Stimulated activated CD8-positive, alpha-beta memory T cell treated with anti-CD3 and anti-CD28 coated beads, Interleukin-2, amount 100 ng/mL, for 48 hours (primary cell): ENCODE data around the gene ARFGEF3.
"Not testable (repeated sequence)": the region's sequence is repeated elsewhere in the genome, so short reads cannot be mapped to it uniquely, and the experiment has no call there.

Source experiments
- DNase-seq, 2 donors: peaks; one replicate each; pipeline ENCODE4 v3.0.0-alpha.2; 2020; ENCODE audit warnings: low read depth in 2 of 2

Gene ARFGEF3

DNA sequence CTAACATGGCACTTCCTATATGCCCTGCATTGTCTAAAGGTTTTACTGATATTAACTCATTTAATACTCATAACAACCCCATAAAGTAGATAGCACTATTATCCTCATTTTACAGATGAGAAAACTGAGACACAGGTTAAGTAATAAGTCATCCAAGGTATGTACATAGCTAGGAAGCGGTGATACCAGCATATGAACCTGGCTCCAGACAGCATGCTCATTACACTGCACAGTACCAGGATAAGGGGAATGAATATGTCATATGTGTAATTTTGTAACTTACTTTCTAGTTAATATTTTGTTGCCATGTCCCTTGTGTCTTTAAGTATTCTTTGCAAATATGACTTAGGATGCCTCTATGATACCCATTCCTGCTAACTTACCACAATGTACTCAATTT lies 109.7 kb downstream of the ARFGEF3 start:
- no peak for DNase-seq

- DNase-seq: no peak
Observed at GRCh38 chr6:138272533-138273315, 111.0 kb downstream of the ARFGEF3 start.

- DNase-seq: no peak
Observed at GRCh38 chr6:138275976-138276375, 114.2 kb downstream of the ARFGEF3 start.

DNA sequence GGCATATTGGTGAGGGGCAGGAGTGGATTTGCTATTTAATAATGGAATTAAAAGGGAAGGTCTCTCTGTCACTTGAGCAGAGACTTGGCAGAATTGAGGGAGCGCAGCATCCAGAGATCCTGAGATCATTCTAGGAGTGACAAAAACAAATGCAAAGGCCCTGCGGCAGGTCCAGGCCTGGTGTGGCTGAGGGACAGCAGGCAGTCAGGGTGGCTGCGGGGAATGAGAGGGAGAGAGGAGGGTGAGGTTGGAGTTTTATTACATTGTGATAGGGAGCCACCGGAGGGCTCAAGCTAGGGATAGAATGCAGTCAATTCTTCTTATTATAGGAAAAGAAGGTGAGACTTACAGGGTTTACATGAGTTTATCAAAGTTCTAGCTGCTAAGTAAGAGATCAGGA lies 116.1 kb downstream of the ARFGEF3 start:
- DNase-seq: no peak

DNA sequence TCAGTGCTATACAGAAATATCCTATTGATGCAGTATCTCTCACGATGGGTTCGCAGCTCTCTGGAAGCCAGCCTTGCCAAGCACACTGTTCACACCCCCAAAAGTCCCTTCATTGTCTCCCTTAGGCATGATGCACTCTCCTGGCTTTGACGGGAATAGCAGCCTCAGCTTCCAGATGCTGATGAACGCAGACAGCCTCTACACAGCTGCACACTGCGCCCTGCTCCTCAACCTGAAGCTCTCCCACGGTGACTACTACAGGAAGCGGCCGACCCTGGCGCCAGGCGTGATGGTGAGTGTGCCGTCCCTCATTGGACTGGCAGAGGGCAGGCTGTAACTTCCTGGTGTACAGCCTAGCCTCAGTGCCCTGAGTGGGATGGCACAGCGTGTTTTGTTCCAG lies 116.6 kb downstream of the ARFGEF3 start:
- DNase-seq: no peak

- no peak for DNase-seq
Observed at GRCh38 chr6:138285800-138286199, 124.1 kb downstream of the ARFGEF3 start.

GRCh38 chr6:138286698-138287097 lies 125.0 kb downstream of the ARFGEF3 start:
- no peak for DNase-seq

GRCh38 chr6:138287144-138287955 lies 125.6 kb downstream of the ARFGEF3 start:
- peak in 1 of 2 donors; percentile 8 for DNase-seq

DNA sequence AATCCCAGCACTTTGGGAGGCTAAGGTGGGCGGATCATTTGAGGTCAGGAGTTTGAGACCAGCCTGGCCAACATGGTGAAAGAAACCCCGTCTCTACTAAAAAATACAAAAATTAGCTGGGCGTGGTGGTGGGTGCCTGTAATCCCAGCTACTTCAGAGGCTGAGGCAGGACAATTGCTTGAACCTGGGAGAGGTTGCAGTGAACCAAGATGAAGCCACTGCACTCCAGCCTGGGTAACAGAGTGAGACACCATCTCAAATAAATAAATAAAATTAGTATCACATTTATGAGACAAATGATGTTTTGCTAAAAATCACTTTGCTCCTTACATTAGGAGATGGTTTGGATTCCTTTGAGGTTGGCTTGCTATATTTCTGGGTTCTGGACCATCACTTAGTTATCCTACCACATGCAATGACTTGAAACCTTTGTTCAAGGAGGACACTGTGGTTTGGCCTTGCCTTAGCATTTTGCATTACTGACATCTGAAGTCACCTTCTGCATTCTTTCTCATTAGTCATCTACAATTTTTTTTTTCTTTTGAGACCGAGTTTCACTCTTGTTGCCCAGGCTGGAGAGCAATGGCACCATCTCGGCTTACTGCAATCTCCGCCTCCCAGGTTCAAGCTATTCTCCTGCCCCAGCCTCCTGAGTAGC lies 126.8 kb downstream of the ARFGEF3 start:
- DNase-seq: not testable (repeated sequence)

GRCh38 chr6:138289739-138290138 lies 128.0 kb downstream of the ARFGEF3 start:
- DNase-seq: no peak

DNA sequence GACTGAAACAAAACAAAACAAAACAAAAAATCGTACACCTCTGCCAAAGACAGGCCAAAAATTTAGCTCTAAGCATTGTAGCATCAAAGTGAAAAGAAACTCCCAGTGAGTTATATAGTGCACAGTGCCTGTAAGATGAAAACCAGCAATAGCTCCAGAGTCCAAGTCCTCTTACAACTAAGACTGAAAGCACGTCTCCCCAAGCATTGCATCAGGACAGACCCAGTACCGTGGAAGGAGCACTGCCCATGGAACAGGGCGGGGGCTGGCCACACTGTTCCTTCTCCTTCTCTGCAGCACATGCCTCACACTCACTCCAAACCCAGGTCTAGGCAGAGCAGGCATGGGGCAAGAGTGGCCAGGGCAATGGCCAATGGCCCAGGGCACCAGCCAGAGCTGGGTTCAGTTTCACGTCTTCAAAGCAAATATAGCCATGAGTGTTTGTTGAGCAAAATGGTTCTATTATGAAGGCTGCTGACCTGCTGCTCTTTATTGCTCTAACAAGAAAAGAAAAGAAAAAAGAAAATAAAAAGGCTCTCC lies 128.8 kb downstream of the ARFGEF3 start:
- no peak for DNase-seq

DNA sequence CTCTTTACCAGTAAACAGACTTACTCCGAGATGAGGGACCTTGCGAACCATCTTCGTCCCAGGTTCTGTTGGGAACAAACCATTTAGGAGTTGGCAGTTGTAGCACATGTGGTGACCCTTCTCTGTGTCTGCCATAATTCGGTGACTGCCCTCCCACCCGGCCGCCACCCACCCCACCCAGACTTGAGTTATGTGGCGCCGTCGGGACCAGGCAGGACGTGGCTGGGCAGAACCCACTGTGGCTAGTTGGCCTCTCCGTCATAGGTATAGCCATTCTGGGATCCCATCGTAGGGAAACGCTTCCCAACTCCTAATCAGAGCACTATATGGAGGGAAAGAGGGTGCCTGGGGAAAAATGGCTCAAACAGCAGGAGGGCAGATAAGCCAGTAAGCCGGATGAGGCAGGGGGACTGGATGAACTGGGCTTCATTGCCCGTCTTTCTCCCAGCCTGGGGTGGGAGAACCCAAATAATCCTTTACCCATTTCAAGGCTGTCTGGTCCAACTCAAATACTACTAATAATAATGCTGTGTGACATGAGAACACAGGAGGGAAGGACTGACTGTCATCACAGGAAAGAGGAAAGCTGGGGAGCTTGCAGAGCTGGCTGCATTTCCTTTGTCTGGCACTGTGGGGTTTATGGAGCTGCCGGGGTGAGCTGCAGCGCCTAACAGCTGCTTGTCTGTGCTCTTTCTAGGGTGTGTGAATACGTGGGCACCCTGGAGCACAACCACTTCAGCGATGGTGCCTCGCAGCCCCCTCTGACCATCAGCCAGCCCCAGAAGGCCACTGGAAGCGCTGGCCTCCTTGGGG lies 129.5 kb downstream of the ARFGEF3 start:
- DNase-seq: no peak

DNA sequence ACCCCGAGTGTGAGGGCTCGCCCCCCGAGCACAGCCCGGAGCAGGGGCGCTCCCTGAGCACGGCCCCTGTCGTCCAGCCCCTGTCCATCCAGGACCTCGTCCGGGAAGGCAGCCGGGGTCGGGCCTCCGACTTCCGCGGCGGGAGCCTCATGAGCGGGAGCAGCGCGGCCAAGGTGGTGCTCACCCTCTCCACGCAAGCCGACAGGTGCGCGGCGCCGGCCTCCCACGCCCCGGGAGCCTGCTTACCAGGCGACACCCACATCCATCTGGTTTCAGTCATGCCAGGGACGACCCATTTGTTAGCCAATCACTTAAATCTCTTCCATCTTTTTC lies 130.1 kb downstream of the ARFGEF3 start:
- DNase-seq: no peak

DNA sequence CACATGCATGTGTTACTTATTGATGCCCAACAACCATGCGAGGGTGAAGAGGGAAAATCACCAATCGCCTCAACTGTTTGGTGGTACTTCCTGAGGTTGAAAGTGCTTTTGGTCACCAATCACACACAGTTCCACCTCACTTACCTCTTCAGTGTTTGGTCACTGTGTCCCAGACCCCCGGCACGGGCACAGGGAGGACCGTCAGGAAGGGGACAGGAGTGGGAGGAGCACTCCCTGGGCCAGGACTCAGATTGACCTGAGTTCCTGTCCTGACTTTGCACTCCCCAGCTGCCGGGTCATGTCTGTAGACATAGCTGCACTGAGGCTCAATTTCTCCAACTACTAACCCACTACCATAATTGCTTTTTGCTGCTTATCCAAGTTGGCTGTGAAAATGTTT lies 130.7 kb downstream of the ARFGEF3 start:
- no peak for DNase-seq

DNA sequence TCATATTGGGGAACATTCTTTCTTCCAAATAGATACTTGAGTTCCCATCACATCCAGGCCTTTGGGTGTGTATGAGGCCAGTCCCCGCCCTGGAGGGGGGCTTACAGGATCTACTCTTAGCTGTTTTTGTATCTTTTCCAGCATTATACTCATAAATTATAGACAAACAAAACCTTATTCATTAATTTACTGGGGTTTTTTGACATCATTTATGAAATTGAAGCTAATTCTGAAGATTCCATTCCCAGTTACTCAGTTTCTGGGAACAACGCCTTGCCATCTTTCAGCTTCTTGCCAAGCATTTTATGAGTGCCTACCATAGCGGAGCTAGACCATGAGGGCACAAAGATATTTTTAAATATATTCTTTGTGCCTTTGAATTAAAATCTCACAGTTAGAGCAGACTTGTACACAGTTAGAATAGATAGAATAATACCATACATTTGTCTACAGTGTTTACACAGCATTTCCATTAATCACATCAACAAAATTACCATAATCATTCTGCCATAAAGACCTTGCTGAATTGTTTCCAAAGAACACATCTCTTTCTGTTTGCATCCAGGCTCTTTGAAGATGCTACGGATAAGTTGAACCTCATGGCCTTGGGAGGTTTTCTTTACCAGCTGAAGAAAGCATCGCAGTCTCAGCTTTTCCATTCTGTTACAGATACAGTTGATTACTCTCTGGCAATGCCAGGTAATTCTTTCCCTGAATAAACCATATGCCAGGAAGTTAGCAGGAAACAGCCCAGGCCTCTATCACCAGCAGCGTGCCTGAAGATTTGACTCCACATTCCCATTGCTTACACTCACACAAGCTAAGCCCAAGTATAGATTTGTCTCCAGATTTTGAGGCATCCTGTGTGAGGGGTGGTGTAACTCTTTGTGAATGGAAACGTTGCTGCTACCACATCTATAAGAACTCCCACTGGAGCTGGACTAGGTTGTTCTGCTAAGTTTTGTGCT lies 132.0 kb downstream of the ARFGEF3 start:
- DNase-seq: no peak

DNA sequence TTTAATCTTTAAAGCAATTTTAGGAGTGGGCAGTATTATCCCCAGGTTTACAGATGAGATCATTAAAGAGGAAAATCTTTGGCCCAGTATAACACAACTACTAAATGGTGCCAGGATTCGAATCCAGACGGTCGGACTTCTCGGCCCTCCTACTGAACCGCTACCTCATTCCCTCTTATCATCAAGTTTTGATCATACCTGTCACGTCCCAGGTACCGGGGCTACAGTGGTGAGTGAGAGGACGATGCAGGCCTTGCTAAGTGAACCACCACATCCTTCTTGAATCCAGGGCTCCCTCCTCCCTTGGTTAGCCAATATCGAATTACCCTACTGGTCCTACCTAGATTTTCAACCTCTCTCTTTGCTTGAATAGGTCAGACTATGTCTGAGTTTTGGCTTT lies 134.6 kb downstream of the ARFGEF3 start:
- no peak for DNase-seq

DNA sequence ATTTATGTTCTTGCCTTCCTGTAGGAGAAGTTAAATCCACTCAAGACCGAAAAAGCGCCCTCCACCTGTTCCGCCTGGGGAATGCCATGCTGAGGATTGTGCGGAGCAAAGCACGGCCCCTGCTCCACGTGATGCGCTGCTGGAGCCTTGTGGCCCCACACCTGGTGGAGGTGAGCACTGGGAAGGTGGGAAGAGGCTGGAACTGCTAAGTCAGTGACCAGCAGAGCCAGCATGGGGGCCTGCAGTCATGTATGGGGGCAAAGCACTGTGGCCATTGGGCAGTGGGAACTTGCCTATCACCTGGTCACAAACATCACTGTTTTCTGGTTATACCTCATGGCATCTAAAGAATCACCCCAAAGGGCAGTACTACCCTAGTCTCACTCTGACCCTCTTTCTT lies 135.0 kb downstream of the ARFGEF3 start:
- no peak for DNase-seq

DNA sequence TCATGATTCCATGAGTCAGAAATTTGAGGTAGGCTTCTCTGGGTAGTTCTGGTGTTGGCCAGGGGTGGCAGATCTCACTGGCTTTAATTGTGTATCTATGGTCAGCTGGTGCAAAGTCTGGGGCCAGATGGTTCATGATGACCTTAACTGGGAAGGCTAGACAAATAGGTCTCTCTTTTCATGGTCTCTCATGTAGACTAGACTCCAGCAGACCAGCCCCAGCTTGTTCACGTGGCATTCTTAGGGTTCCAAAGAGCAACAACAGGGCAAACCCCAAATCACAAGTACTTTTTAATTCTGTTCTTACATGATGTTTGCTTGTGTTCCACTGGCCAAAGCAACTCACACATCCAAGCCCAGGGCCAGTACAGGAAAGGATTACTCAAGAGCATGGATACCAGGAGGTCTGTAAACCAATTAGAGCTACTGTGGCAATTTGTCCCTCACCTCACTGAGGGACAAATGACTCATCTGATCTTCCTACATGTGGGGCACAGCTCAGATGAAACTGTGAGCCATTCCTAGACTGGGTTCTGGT lies 136.1 kb downstream of the ARFGEF3 start:
- no peak for DNase-seq

DNA sequence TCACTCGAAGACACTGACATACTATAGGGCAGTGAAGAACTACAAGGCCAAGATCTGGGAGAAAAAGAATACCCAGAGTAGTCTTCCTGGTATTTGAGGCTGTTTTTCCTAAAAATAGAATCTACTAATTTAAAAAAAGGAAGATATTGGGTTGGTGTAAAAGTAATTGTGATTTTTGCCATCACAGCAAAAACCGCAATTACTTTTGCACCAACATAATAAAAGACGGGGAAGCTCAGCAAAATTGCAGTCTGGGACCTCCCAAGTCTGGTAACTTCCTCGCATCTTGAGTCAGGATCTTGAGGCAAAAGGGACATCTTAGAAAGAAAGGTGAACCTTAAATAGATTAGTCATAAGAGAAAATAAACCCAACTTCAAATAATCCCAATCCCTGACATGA lies 138.7 kb downstream of the ARFGEF3 start:
- DNase-seq: no peak

DNA sequence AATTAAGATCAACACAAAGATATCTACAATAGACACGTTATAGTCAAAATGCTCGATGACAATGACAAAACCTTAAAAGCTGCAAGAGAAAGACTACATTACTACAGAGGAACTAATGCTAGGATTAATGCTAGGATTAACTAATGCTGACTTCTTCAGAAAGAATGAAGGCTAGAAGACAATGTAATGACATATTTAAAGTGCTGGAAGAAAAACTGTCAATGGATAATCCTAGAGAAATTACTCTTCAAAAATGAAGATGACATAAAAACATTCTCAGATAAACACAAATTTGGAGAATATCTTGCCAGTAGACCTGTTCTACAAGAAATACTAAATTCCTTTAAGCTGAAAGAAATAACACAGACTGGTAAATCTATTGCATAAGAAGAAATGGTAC lies 140.8 kb downstream of the ARFGEF3 start:
- DNase-seq: no peak
